Right hindlimb (tissue), 1 donor: ENCODE measurements around the gene REEP2.
A peak's percentile ranks its signal among the peaks of the same experiment; 100 is the strongest.
"Not testable (repeated sequence)": the region's sequence is repeated elsewhere in the genome, so short reads cannot be mapped to it uniquely, and the experiment has no call there.

Experiments
- DNase-seq: peaks from one replicate; pipeline ENCODE4 v3.0.0-alpha.2; 2018

Gene REEP2

GRCh38 chr5:138438724-138439476, at the start of gene REEP2:
Gene REEP2, plus strand, starts transcription at chr5:138439057. Its CDS starts 152 bp downstream, at chr5:138439209.
- peak; percentile 59 for DNase-seq

GRCh38 chr5:138389332-138389731, 49.5 kb upstream of the REEP2 start:
- no peak for DNase-seq

GRCh38 chr5:138389911-138390310, 48.9 kb upstream of the REEP2 start:
- not testable (repeated sequence) for DNase-seq

GRCh38 chr5:138391859-138392386, 46.9 kb upstream of the REEP2 start:
- DNase-seq = peak; percentile 70

- DNase-seq = no peak
Measured at GRCh38 chr5:138402640-138403039, 36.2 kb upstream of the REEP2 start.

GRCh38 chr5:138408023-138408422, 30.8 kb upstream of the REEP2 start:
- DNase-seq = no peak

- not testable (repeated sequence) for DNase-seq
Measured at GRCh38 chr5:138410996-138411640, 27.7 kb upstream of the REEP2 start.

GRCh38 chr5:138418444-138418843, 20.4 kb upstream of the REEP2 start:
- no peak for DNase-seq

- no peak for DNase-seq
Measured at GRCh38 chr5:138425079-138425478, 13.8 kb upstream of the REEP2 start.

- DNase-seq = no peak
Measured at GRCh38 chr5:138435943-138436342, 2.9 kb upstream of the REEP2 start.

GRCh38 chr5:138438003-138438723, 694 bp upstream of the REEP2 start:
- DNase-seq = no peak

- no peak for DNase-seq
Measured at GRCh38 chr5:138439477-138440158, 761 bp downstream of the REEP2 start.

- no peak for DNase-seq
Measured at GRCh38 chr5:138440159-138441073, 1.6 kb downstream of the REEP2 start.

- no peak for DNase-seq
Measured at GRCh38 chr5:138441221-138441620, 2.4 kb downstream of the REEP2 start.

GRCh38 chr5:138444078-138444773, 5.4 kb downstream of the REEP2 start:
- no peak for DNase-seq

GRCh38 chr5:138444774-138445546, 6.1 kb downstream of the REEP2 start:
- no peak for DNase-seq

- DNase-seq = no peak
Measured at GRCh38 chr5:138445547-138446271, 6.9 kb downstream of the REEP2 start.

GRCh38 chr5:138448070-138448469, 9.2 kb downstream of the REEP2 start:
- no peak for DNase-seq
